ENCODE measurements around the gene TTYH3. TPM values are rescaled to one million over a fixed set of nuclear protein-coding genes. Genes with fewer than 3 reads are reported as not detected.
A peak's percentile ranks its signal among the peaks of the same experiment; 100 is the strongest.

The TTYH3 gene
- total and polyA plus RNA-seq, 9 of the 15 experiments (the other 6 are each of a cell fraction or from before 2014, with no cell fraction given) = 0.01 to 5.5 (median 1.1) TPM

DNA sequence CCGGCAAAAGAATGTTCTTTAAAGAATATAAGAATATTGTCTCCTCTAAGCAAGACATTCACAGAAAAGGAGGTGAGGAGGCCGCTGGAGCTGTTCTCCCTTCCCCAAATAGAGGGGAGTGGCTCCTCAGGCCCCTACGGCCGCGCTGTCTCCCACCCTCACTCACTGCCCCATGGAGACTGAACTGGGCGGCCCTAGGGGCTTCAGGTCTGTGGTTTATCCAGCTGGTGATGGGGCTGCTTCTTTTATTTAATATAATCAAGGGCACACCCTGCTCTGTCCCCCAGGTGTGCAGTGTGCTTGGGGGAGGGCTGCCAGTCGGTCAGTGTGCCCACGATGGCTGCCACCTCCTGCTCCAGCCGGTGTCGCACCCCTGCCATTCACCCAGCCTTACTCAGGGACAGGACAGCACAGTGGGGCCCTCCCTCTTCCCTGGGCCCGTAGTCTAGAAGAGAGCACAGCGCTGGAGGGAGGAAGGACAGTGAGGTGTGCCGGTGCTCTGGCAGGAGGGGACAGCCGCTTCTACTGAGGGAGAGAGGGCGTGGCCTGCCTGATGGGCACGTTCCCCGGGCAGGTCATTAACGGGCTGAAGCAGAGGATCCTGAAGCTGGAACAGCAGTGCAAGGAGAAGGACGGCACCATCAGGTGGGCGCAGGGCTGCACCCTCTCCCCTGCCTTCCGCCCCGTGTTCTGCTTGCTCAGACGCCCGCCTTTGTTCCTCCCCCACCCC is 49.6 kb upstream of the TTYH3 start:
- no peak overlapping the region for H3K27ac ChIP-seq (ENCODE audit: extremely low read depth, low read depth, low read length)
- FAIRE-seq = no peak
- H3K79me2 ChIP-seq (ENCODE audit: control insufficient read depth, insufficient read depth, low read length) = no peaks in the 10 kb centered on the region
- H3K9me1 ChIP-seq (ENCODE audit: control insufficient read depth, insufficient read depth, low read length) = no peaks in the 10 kb centered on the region
- peaks cover 0 to 20% of the 10 kb centered on the region in 2 experiments; a peak in 2 of 5 replicates for H3K4me1 ChIP-seq (replicated peaks in 1 of 2; ENCODE audit: control insufficient read depth in 2 of 2, insufficient read depth in 2 of 2, low read length in 2 of 2)
- ChIA-PET CTCF (ENCODE audit: low intra/inter-chr PET ratio) (no interaction called here), POLR2A (no interaction called here)
- no peak overlapping the region for H3K4me3 ChIP-seq
- no peak overlapping the region for H2AFZ ChIP-seq (ENCODE audit: low read depth, low read length)
- TF ChIP-seq SMARCA4 (IDR thresholded peaks at IDR 0.05) (no peak), PHB2 (IDR thresholded peaks at IDR 0.05; ENCODE audit: low read depth) (no peak), XRCC3 (IDR thresholded peaks at IDR 0.05) (no peak), CHCHD3 (CRISPR knock-in tag; IDR thresholded peaks at IDR 0.05) (no peak)
- TF ChIP-seq, protein P1, sequence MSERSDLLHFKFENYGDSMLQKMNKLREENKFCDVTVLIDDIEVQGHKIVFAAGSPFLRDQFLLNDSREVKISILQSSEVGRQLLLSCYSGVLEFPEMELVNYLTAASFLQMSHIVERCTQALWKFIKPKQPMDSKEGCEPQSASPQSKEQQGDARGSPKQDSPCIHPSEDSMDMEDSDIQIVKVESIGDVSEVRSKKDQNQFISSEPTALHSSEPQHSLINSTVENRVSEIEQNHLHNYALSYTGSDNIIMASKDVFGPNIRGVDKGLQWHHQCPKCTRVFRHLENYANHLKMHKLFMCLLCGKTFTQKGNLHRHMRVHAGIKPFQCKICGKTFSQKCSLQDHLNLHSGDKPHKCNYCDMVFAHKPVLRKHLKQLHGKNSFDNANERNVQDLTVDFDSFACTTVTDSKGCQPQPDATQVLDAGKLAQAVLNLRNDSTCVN (CRISPR knock-in tag; IDR thresholded peaks at IDR 0.05) = no peak
- TF ChIP-seq, protein P2, sequence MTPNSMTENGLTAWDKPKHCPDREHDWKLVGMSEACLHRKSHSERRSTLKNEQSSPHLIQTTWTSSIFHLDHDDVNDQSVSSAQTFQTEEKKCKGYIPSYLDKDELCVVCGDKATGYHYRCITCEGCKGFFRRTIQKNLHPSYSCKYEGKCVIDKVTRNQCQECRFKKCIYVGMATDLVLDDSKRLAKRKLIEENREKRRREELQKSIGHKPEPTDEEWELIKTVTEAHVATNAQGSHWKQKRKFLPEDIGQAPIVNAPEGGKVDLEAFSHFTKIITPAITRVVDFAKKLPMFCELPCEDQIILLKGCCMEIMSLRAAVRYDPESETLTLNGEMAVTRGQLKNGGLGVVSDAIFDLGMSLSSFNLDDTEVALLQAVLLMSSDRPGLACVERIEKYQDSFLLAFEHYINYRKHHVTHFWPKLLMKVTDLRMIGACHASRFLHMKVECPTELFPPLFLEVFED (CRISPR knock-in tag; conservative IDR thresholded peaks at IDR 0.05) = no peak
- in situ Hi-C loops (cut with MboI) (no loop called here), intact Hi-C loops (cut with micrococcal nuclease) (no loop called here)
- no peaks in the 10 kb centered on the region for H3K9me3 ChIP-seq (replicated peaks; ENCODE audit: control insufficient read depth, insufficient read depth, low read depth, low read length)
- no peak for ATAC-seq
- 64% methylated on average over 22 of the region's 24 CpGs for WGBS (ENCODE audit: insufficient coverage, low coverage, missing lambda C conversion rate)
- H3K9ac ChIP-seq (ENCODE audit: insufficient read depth in 1 of 2, low read depth in 2 of 2, low read length in 2 of 2) = peak overlapping the region in 1 of 2 experiments; percentile 35; a peak in 1 of 4 replicates
- H3K4me2 ChIP-seq (ENCODE audit: insufficient read depth, low read length) = no peak overlapping the region
- H3K36me3 ChIP-seq (ENCODE audit: control insufficient read depth, insufficient read depth, low read length) = peaks cover 7% of the 10 kb centered on the region; the same call in 1 of the 3 replicates
- H4K20me1 ChIP-seq (replicated peaks; ENCODE audit: control insufficient read depth, insufficient read depth, low read length) = no peaks in the 10 kb centered on the region
- H3K27me3 ChIP-seq (ENCODE audit: control insufficient read depth in 2 of 2, insufficient read depth in 2 of 2, low read length in 2 of 2) = no peaks in the 10 kb centered on the region
- no TSS peak for BruUV-seq (replicated peaks)
- no peak for DNase-seq (ENCODE audit: extremely low read depth in 1 of 4, low spot score in 3 of 4)
